ENCODE data around the gene DDIAS. TPM values are rescaled to one million over a fixed set of nuclear protein-coding genes. Genes with fewer than 3 reads are reported as not detected.

Gene DDIAS
- total RNA-seq, 2 donors from 2014 or later = 0.86 to 2.3 TPM

DNA sequence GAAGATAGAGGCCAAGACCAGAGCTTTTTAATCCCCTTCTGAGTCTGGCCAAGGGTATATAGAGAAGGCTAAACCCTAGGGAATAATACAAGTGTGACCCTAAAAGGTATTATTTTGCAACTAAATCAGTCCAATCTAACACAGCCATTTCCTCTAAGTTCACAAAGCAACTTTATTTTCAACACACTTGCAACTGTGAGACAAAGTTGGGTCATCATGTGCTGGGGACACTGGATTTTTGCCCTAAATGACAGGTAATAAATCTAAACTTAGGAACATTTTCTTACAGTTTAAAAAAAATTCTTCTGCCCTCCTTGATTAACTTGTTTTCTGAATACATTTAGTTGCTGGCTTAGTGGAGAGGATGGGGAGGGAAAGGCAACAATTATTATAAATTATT, 78.3 kb downstream of the DDIAS start:
- no peak for ATAC-seq
- intact Hi-C loops (cut with DNase I) = loop anchor here in 1 of 2 donors (5.0 to 10.0 kb wide), 2 partner anchors 87 to 175 kb away; partner anchors contain the start of gene PCF11

DNA sequence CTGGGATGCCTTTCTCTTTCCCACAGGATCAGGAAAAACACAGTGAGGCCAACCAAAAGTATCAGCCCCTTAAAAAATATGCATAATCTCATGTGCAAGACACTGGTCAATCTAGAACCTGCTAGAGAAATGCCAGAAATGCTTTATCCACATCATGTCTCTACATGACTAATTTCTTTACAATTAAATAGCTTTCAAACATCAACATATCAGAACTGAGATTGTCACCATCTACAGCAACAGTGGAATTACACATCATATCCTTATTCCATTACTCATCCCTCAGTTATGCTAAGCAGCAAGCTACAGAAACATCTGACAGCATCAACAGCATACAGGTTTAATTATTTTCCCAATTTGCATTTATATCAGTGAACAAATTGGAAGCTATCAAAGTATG, 78.8 kb downstream of the DDIAS start:
- intact Hi-C loops (cut with DNase I) = loop anchor here in 1 of 2 donors (10.0 kb wide), 1 partner anchor 175 kb away; the partner anchor contains the start of gene PCF11
- no peak for DNase-seq
- peak in 1 of 2 donors; percentile 65 for ATAC-seq

More for the DNA sequence above, 78.3 kb downstream of the DDIAS start:
- no peak for DNase-seq

DNA sequence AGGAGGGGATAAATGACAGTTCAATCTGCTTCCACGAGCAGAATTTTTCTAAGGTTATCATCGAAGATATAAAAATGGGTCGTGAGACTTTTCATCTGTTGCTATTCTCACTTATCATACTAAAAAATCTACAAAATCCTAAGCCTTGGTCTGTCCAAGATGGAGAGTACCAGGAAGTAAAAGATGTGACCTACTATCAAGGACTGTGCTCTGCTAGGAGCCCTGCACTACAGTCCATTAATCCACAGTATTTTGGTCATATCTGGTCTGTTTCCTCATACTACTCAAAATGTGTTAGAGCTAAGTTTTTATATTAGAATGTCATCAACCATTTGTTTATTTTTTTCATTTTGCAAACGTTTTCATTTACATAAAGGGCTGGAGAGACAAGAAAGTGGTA, 79.4 kb downstream of the DDIAS start:
- intact Hi-C loops (cut with DNase I) = loop anchor here in 1 of 2 donors (10.0 kb wide), 1 partner anchor 174 kb away; the partner anchor contains the start of gene PCF11

DNA sequence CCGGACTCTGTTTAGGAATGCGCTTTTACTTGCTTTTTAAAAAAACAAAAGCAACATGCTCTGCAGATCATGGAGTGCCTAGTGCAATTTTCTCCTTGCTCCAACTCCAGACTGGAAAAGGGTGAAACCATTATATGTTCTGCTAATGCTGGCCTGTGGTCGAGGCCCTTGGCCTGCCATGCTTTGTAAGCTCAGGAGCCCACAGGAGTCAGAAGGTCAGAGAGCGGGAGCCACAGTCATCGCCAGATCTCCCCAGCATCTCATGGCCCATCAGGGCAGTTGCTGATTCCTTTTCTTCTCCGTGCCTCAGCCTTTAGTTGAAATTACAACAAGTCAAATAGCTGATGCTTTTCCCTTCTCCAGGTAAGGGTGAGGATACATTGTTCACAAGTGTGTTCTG, 80.3 kb downstream of the DDIAS start:
- intact Hi-C loops (cut with DNase I) = loop anchor here in 1 of 2 donors (10.0 kb wide), 1 partner anchor 173 kb away; the partner anchor contains the start of gene PCF11
- ATAC-seq = no peak
- no peak for DNase-seq

More for the DNA sequence above, 79.4 kb downstream of the DDIAS start:
- no peak for ATAC-seq
- DNase-seq = no peak

Other genes with a start within 250 kb of the DDIAS start
- 1 to 10 TPM; 1.7 to 2.0 TPM for gene FAM181B, start 167.9 kb upstream of the DDIAS start, total RNA-seq
- gene PRCP, start 1.3 kb upstream of the DDIAS start, total RNA-seq = 10 to 100 TPM; 65.5 to 97.4 TPM
- 10 to 100 TPM; 17.0 to 24.2 TPM for gene RAB30, start 170.2 kb downstream of the DDIAS start, total RNA-seq